ENCODE data around the gene BABAM2. TPM values are rescaled to one million over a fixed set of nuclear protein-coding genes. Genes with fewer than 3 reads are reported as not detected.

BABAM2 gene
- total RNA-seq, 1 experiment from 2014 or later = 27.1 TPM

GRCh38 chr2:27906074-27906473, 15.5 kb downstream of the BABAM2 start:
- Histone ChIP-seq H2BK120ac (ENCODE audit: low read depth, low read length, poor library complexity, severe bottlenecking) (no peak overlapping the region), H4K20me1 (ENCODE audit: control insufficient read depth, insufficient read depth, insufficient read length) (no peaks in the 10 kb centered on the region), H3T11ph (ENCODE audit: low read length) (no peak overlapping the region), H2BK12ac (ENCODE audit: insufficient read length, low read depth, low read length) (no peak overlapping the region), H4K91ac (ENCODE audit: insufficient read length, low read depth, low read length) (no peak overlapping the region), H3K79me1 (ENCODE audit: insufficient read depth, low read depth, low read length, poor library complexity, severe bottlenecking) (no peaks in the 10 kb centered on the region), H3K27me3 (ENCODE audit: insufficient read depth, low read length) (no peaks in the 10 kb centered on the region), H3K9ac (ENCODE audit: extremely low read depth, insufficient read length, low read length) (no peak overlapping the region), H2BK5ac (ENCODE audit: insufficient read length, low read length) (no peak overlapping the region), H2AK5ac (ENCODE audit: insufficient read length, low read length) (no peak overlapping the region), H3K4ac (ENCODE audit: low read depth, low read length) (no peak overlapping the region), H3K27ac (ENCODE audit: insufficient read length, low read depth, low read length) (no peak overlapping the region), H4K8ac (replicated peaks; ENCODE audit: insufficient read length, low read depth, low read length) (no peak overlapping the region), H3K56ac (ENCODE audit: insufficient read length, low read depth, low read length) (no peak overlapping the region), H3K9me3 (ENCODE audit: control insufficient read depth, low read depth, low read length) (no peaks in the 10 kb centered on the region), H3K4me2 (ENCODE audit: insufficient read depth, insufficient read length, low read length) (no peak overlapping the region), H3K23ac (ENCODE audit: insufficient read length, low read depth, low read length) (no peak overlapping the region), H2AFZ (ENCODE audit: low read length) (no peak overlapping the region), H3K14ac (ENCODE audit: insufficient read depth, low read length) (no peak overlapping the region), H3K18ac (ENCODE audit: insufficient read length, low read depth, low read length) (no peak overlapping the region), H4K5ac (ENCODE audit: insufficient read length, low read depth, low read length) (no peak overlapping the region), H2BK20ac (ENCODE audit: low read depth, low read length, poor library complexity, severe bottlenecking) (no peak overlapping the region), H2BK15ac (ENCODE audit: low read depth, low read length) (no peak overlapping the region), H3K23me2 (ENCODE audit: insufficient read length, low read depth, low read length, poor library complexity, severe bottlenecking) (no peaks in the 10 kb centered on the region), H3K4me1 (ENCODE audit: insufficient read depth, low read length) (no peaks in the 10 kb centered on the region), H3K79me2 (ENCODE audit: insufficient read depth, low read length) (0 out of 2 replicates have a peak, but pooled peaks cover 2% of the 10 kb centered on the region)
- H3K9me3 Mint-ChIP-seq = no peaks in the 10 kb centered on the region
- no CpG with 5 or more reads among the region's 1 CpG for WGBS (ENCODE audit: extremely low coverage, insufficient read length, low lambda C conversion rate)
- no peaks in the 10 kb centered on the region for H3K36me3 Mint-ChIP-seq (ENCODE audit: insufficient read depth in 1 of 3, low read depth in 3 of 3)
- DNase-seq = no peak
- peak overlapping the region in 1 of 3 experiments; percentile 7; a peak in 1 of 7 replicates for H3K27ac Mint-ChIP-seq
- peaks cover 8% of the 10 kb centered on the region in 2 experiments for H3K4me1 Mint-ChIP-seq
- no peaks in the 10 kb centered on the region for H3K27me3 Mint-ChIP-seq (ENCODE audit: low read depth)
- TF ChIP-seq, protein P1, sequence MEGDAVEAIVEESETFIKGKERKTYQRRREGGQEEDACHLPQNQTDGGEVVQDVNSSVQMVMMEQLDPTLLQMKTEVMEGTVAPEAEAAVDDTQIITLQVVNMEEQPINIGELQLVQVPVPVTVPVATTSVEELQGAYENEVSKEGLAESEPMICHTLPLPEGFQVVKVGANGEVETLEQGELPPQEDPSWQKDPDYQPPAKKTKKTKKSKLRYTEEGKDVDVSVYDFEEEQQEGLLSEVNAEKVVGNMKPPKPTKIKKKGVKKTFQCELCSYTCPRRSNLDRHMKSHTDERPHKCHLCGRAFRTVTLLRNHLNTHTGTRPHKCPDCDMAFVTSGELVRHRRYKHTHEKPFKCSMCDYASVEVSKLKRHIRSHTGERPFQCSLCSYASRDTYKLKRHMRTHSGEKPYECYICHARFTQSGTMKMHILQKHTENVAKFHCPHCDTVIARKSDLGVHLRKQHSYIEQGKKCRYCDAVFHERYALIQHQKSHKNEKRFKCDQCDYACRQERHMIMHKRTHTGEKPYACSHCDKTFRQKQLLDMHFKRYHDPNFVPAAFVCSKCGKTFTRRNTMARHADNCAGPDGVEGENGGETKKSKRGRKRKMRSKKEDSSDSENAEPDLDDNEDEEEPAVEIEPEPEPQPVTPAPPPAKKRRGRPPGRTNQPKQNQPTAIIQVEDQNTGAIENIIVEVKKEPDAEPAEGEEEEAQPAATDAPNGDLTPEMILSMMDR (conservative IDR thresholded peaks at IDR 0.05) = no peak
- H3K4me3 Mint-ChIP-seq = no peak overlapping the region

All from H9 (cell line).